Measurements from ENCODE around the gene GNG8.
A peak's percentile ranks its signal among the peaks of the same experiment; 100 is the strongest.

GNG8 gene

GRCh38 chr19:46602392-46603194 lies 33.4 kb downstream of the GNG8 start:
- no peak for DNase-seq (ENCODE audit: low spot score)

DNA sequence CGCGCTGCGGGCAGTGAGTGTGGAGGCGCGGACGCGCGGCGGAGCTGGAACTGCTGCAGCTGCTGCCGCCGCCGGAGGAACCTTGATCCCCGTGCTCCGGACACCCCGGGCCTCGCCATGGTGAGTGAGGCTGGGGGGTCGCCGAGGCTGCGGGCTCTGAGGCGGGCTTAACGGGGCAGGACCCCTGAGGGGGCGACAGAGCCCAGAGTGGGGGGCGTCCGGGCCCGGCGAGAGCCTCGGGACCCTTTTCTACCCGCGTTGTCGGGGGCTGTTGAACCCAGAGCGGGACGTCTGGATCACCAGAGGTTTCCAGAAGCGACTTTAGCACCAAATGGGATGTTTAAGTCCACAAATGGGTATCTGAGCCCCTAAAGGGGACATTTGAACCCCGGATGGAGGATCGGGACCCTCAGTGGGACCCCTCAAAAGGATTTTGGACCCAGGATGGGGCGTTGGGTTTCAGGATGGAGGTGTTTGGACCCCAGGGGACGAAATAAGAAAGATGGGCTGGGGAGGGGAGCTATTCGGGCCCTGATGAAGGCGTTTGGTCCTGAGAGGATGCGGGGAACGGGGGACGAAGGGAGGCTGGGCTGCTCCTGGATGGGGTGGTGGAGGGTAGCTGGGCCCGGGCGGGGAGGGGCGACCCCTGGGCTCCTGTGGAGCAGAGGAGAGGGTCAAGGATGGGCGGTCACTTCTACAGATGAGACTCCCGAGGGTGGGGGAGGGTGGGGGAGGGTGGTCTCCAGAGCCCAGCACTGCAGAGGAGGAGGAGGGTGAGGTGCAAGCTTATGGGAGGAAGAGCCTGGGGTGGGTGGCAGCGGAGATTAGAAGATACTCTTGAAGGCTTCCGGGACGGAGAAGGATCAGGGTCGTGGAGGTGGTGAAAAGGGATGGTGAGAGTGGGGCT lies 34.4 kb downstream of the GNG8 start, which contains the start of gene CALM3:
Gene CALM3, plus strand, starts transcription at position 13 of the 907 bp plus-strand sequence. Its CDS starts 105 bp downstream, at position 118.
- no peak for DNase-seq (ENCODE audit: low spot score)

DNA sequence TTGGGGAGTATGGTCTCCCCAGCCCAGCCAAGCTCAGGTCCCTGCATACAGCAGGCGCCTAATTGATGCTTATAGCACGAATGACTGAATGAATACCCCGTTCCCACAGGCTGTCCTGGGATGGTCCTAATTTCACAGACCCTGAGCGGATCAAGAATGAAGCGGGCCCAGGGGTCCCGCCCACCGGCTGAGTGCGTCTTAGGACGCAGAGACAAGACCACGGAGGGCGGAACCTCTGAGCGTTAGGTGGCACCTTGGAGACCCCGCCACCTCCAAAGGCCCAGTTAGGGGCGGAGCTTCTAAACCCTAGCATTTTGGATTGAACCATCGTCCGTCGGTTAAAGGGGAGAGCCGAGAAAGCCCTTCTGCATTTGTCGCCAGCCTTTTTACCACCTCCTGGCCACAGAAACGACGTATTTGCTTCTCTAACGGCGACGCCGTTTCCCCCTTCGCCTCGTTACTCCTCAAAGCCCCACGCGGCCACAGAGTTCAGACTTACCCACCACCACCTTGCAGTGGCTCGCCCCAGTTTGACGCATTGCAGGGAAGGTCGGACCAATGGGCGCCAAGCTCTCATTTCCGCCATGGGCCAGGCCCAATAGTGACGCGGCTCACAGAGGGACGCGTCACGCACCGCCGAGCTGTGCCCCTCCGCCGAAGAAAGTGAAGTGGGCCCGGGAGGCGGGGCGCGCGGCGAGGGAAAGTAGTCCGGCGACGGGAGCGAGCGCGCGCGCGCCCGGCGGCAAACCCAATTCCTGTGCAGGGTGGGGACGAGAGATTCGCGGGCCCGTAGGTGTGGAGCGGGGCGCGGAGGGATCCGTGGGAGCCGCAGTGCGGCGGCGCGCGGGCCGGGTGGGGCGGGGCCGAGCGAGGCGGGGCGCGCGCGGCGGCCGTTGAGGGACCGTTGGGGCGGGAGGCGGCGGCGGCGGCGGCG lies 35.4 kb downstream of the GNG8 start:
- DNase-seq (ENCODE audit: low spot score): peak; percentile 94

GRCh38 chr19:46599716-46600373 lies 36.2 kb downstream of the GNG8 start:
- DNase-seq (ENCODE audit: low spot score): no peak

DNA sequence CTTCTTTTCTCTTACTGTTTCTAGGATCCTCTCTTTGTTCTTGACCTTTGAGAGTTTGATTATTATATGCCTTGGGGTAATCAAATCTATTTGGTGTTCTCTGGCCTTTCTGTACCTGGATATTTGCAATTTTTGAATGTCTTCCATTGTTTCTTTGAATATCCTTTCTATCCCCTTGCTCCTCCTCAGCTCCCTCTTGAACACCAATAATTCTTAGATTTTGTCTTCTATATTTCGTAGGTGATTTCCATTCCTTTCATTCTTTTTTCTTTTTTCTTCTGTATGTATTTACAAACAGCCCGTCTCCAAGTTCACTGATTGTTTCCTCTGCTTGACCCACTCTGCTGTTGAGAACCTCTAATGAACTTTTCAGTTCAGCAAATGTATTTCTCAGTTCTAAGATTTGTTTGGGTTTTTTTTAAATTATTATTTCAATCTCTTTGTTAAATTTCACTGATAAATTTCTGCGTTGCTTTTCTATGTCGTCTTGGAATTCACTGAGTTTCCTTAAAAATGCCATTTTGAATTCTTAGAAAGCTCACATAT lies 37.6 kb downstream of the GNG8 start:
- no peak for DNase-seq (ENCODE audit: low spot score)

DNA sequence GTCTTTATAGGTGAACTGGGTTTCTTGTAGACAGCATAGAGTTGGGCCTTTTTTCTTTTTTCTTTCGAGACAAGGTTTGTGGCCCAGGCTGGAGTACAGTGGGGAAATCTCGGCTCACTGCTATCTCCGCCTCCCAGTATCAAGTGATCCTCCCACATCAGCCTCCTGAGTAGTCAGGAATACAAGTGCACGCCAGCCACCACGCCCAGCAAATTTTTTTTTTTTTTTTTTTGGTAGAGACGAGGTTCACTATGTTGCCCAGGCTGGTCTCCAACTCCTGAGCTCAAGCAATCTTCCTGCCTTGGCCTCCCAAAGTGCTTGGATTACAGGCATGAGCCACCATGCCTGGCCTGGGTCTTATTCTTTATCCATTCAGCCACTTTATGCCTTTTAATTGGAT lies 40.0 kb downstream of the GNG8 start:
- DNase-seq (ENCODE audit: low spot score): no peak

- DNase-seq (ENCODE audit: low spot score): no peak
Observed at GRCh38 chr19:46591870-46592269, 44.1 kb downstream of the GNG8 start.

- no peak for DNase-seq (ENCODE audit: low spot score)
Observed at GRCh38 chr19:46591254-46591653, 44.7 kb downstream of the GNG8 start.

DNA sequence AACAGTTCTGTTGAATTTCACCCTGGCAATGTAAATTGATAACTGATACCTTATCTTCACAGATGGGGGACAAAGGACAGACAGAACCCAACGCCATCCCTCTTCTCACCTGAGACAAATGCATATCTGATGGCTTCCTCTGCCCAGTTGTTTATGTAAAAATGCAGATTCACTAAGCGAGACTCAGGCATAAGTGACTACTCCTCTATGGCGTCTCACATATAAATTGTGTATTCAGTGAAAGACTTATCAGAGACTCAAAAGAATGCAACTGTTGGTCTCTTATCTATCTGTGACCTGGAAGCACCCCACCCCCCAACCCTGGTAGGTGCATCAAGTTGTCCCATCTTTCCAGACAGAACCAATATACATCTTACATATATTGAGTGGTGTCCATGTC lies 48.1 kb downstream of the GNG8 start:
- no peak for DNase-seq (ENCODE audit: low spot score)

DNA sequence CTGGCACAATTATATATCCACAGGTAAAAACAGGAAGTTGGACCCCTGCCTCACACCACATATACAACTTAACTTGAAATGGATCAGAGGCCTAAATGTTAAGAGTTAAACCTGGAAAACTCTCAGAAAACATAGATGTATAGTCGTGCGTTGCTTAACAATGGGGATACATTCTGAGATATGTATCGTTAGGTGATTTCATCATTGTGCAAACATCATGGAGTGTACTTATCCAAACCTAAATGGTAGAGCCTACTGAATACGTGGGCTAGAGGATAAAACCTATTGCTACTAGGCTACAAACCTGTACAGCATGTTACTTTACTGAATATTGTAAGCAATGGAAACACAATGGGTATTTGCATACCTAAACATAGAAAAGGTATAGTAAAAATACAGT lies 49.7 kb downstream of the GNG8 start:
- no peak for DNase-seq (ENCODE audit: low spot score)

DNA sequence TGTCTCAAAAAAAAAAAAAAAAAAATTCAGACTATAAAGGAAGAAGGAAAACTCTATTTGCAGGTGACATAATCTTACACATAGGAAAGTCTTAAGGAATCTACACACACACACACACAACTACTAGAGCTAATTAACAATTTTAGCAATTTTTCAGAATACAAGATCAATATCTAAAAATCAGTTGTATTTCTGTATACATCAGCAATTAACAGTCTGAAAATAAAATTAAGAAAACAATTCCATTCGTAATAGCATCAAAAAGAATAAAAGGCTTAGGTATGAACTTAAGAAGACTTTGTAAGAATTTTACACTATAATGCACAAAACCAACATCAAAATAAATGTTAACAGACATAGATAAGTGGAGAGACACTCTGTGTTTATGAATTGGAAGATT lies 50.5 kb downstream of the GNG8 start:
- no peak for DNase-seq (ENCODE audit: low spot score)
